GM18499 (cell line): Measurements from ENCODE around the gene CLASP1.
"Not testable (repeated sequence)": the region's sequence is repeated elsewhere in the genome, so short reads cannot be mapped to it uniquely, and the experiment has no call there.

Source experiments
- ATAC-seq: cut with Tn5 transposase; IDR thresholded peaks from one replicate; pipeline ENCODE4 v1.9.1; 2021; ENCODE audit warnings: moderate number of reproducible peaks; ENCODE audit not compliant: insufficient read depth, unreplicated experiment

The CLASP1 gene

DNA sequence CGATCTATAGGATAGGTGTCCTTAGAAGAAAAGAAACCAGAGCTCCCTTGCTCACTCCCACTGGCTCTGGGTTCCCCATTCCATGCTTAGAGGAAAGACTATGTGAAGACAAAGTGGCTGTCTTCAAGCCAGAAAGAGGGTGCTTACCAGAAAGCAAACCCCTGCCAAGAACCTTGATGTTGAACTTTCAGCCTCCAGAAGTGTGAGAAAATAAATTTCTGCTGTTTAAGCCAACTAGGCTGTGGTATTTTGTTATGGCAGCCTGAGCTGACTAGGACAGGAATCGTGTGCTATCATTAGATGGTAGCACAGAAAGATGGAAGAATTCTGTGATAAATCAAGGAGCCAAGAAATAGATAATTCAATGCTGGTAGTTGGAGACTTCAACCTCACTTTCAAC lies 344.3 kb downstream of the CLASP1 start:
- ATAC-seq: no peak

DNA sequence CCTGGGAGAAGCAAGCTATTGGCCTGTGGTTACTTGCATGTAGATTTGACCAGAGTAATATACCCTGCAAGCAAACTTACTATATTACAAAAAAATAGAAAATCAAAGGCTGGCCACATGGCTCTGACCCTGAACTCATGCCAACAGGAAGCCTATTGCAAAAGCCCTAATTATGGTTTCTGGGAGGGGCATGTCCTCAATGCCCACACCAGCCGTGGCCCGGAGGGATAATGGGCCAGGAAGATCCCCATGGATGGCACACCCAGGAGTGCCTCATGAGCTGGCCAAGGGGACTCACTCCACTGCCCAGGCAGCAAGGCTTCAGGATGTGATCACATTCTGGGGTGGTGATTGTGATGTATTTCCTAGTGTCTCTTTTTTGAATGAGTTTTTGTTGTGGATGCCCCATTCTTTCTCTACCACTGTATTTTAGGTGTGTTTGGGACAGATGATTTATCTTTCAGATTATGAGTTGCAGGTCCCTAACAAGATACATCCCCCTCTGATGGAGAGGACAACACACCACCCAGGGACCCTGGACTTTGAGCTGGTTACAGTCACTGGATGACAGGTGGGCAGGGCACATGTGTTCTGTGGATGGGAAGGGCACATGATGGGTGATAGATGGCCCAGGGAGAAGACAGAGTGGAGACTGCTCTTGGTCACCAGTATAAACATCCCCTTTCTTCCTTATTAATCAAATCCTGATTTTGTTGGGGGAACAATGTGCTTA lies 345.6 kb downstream of the CLASP1 start:
- ATAC-seq: no peak

- not testable (repeated sequence) for ATAC-seq
Measured at GRCh38 chr2:121301190-121301589, 348.1 kb downstream of the CLASP1 start.

DNA sequence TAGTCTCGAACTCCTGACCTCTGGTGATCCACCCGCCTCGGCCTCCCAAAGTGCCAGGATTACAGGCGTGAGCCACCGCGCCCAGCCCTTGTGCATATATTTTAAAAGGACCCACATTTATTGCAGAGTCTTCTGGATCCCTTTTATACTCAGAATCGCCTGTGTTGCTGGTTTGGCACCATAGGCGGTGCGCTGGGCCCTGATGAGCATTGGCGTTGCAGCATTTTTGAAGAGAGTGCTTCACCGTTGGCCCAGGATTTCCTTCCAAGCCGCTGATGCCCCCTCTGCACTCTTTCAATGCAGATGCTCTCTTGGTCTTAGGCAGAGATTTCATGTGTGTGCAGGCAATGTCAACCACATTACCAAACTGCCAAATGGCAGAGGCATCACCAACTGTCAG lies 350.8 kb downstream of the CLASP1 start:
- ATAC-seq: no peak

- ATAC-seq: not testable (repeated sequence)
Measured at GRCh38 chr2:121297866-121298265, 351.4 kb downstream of the CLASP1 start.

DNA sequence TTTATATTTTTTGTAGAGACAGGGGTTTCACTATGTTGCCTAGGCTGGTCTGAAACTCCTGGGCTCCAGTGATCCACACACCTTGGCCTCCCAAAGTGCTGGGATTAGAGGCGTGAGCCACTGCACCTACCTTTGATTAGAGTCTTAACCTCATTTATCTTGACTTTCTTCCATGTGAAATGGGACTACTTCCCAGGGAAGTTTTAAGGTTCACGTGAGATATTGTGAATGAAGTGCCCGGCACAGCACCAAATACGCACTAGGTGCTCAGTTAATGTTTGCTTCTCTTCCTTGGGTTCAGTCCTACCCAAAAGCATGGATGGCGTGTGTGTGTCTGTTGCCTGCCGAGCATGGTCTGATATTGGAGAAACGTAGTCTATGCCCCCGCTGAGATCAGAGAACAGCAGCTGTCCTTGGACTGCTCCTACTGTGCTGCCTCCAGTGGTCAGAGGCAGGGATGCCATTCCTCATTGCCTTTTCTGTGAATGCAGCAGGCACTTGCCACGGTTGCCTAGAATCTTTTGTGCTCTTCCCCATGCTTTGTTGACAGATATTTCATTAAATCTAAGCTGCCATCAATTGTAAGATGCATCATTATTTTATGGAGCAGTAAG lies 351.9 kb downstream of the CLASP1 start:
- ATAC-seq: no peak

- ATAC-seq: no peak
Measured at GRCh38 chr2:121295911-121296650, 353.2 kb downstream of the CLASP1 start.

- no peak for ATAC-seq
Measured at GRCh38 chr2:121294881-121295840, 354.1 kb downstream of the CLASP1 start.

GRCh38 chr2:121293450-121294325 lies 355.6 kb downstream of the CLASP1 start:
- ATAC-seq: no peak

DNA sequence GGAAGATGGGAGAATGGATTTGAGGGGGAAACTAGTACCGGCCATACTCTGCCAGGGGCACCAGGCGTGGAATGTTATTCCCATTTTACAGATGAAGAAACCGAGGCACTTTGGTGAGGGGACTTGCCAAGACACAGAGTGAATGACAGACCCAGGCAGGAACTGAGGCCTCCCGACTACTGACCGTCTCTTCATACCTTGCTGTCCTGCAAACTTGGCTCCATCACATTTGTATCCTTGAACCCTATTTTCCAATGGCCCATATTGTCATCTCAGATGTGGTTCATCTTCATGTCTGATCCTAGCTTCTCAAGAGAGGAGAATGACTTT lies 358.0 kb downstream of the CLASP1 start:
- no peak for ATAC-seq

DNA sequence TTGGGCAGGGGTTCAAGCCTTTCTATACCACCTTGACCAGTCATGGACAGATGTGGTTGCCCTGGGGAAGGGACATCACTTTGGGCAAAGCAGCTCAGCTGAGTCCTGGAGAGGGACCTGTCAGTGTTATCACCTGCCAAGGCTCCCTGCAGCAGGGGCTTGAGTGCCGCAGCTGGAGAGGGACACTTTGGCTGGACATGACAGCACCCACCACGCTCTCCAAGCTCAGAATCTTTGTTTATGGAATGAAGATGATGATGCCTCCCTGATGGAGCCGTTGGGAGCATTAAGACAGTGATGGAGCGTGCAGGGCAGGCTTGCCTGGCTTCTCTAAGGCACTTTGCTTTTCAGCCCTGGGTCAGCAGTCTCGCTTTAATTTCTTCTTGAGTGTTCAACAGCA lies 360.0 kb downstream of the CLASP1 start:
- no peak for ATAC-seq

- no peak for ATAC-seq
Measured at GRCh38 chr2:121288454-121289231, 360.6 kb downstream of the CLASP1 start.

GRCh38 chr2:121287956-121288355 lies 361.3 kb downstream of the CLASP1 start:
- ATAC-seq: no peak
